K562 (cell line): Measurements from ENCODE around the gene TUBB4B. TPM values are rescaled to one million over a fixed set of nuclear protein-coding genes. Genes with fewer than 3 reads are reported as not detected.

Source experiments
- CREB3L1 ChIP-seq: fragments of 450-650 bp; IDR thresholded peaks from 2 replicates; pipeline ENCODE4 v1.6.1; 2014; ENCODE audit warnings: low read depth, mild to moderate bottlenecking, moderate library complexity, borderline replicate concordance
- ELK3 ChIP-seq: fragments of 450-650 bp; formaldehyde crosslinking; IDR thresholded peaks from 2 replicates; pipeline ENCODE4 v1.4.0; 2020; ENCODE audit warnings: mild to moderate bottlenecking
- FOXP1 ChIP-seq: sonication (generic); formaldehyde crosslinking; IDR thresholded peaks from 2 replicates; pipeline ENCODE4 v1.8.0; 2022; ENCODE audit warnings: mild to moderate bottlenecking, missing genetic modification reagents
- HSF4 ChIP-seq: fragments of 250-450 bp; sonication (Bioruptor Pico); IDR thresholded peaks from 2 replicates; pipeline ENCODE4 v2.1.2; 2022; ENCODE audit warnings: mild to moderate bottlenecking, moderate library complexity, borderline replicate concordance
- IRF2 ChIP-seq: sonication (generic); formaldehyde crosslinking; IDR thresholded peaks from 2 replicates; pipeline ENCODE4 v1.8.1; 2022; ENCODE audit warnings: mild to moderate bottlenecking, missing genetic modification reagents
- MED1 ChIP-seq: sonication (generic); formaldehyde crosslinking; IDR thresholded peaks from 2 replicates; pipeline ENCODE4 v1.8.1; 2023; ENCODE audit warnings: missing genetic modification reagents, borderline replicate concordance
- MYBL2 ChIP-seq, 2 experiments: fragments of 450-650 bp in 1 of 2; sonication (generic) in 1 of 2; formaldehyde crosslinking in 1 of 2; IDR thresholded peaks; 2 replicates each; pipeline versions ENCODE4 v1.6.1 to v1.8.1; 2017 to 2022; ENCODE audit warnings: borderline replicate concordance in 1 of 2, inconsistent platforms in 1 of 2, low read depth in 1 of 2, mild to moderate bottlenecking in 1 of 2, missing genetic modification reagents in 1 of 2, moderate library complexity in 1 of 2
- NFYB ChIP-seq: IDR thresholded peaks from 2 replicates; pipeline ENCODE4 v1.6.1; 2011; ENCODE audit warnings: mild to moderate bottlenecking, moderate library complexity; ENCODE audit not compliant: insufficient read length; ENCODE audit errors: extremely low read depth
- PURB ChIP-seq: sonication (generic); formaldehyde crosslinking; IDR thresholded peaks from 2 replicates; pipeline ENCODE4 v1.9.0; 2021; ENCODE audit warnings: low read depth, mild to moderate bottlenecking, missing genetic modification reagents
- RAD21 ChIP-seq, 2 experiments: fragments of 250-450 bp in 1 of 2; fragments of 450-650 bp in 1 of 2; sonication (Bioruptor Pico) in 1 of 2; formaldehyde crosslinking in 1 of 2; IDR thresholded peaks in 1 of 2; conservative IDR thresholded peaks in 1 of 2; 2 replicates each; pipeline versions ENCODE4 v1.4.0 to v1.8.0; 2020 to 2022; ENCODE audit warnings: mild to moderate bottlenecking in 2 of 2, moderate library complexity in 1 of 2
- SRSF3 ChIP-seq: fragments of 200-400 bp; formaldehyde crosslinking; IDR thresholded peaks from 2 replicates; pipeline ENCODE4 v1.6.1; 2016; ENCODE audit warnings: mild to moderate bottlenecking, low read length, moderate library complexity; ENCODE audit not compliant: insufficient read depth
- TAF7 ChIP-seq: fragments of 450-650 bp; IDR thresholded peaks from 2 replicates; pipeline ENCODE4 v1.6.1; 2016; ENCODE audit warnings: missing genetic modification characterization, missing compliant biosample characterization
- TEAD2 ChIP-seq: fragments of 450-650 bp; IDR thresholded peaks from 2 replicates; pipeline ENCODE4 v1.6.1; 2016; ENCODE audit warnings: missing genetic modification characterization, control low read depth, missing compliant biosample characterization
- ZBTB33 ChIP-seq: sonication (generic); formaldehyde crosslinking; IDR thresholded peaks from 2 replicates; pipeline ENCODE4 v1.8.1; 2023; ENCODE audit warnings: mild to moderate bottlenecking, missing genetic modification reagents
- ZBTB7A ChIP-seq: IDR thresholded peaks from 2 replicates; pipeline ENCODE4 v1.6.1; 2011; ENCODE audit warnings: low read depth, mild to moderate bottlenecking, low read length, moderate library complexity, borderline replicate concordance; ENCODE audit not compliant: control insufficient read depth
- ZNF165 ChIP-seq: fragments of 250-450 bp; sonication (Bioruptor Pico); IDR thresholded peaks from 2 replicates; pipeline ENCODE4 v1.4.0; 2020; ENCODE audit warnings: borderline replicate concordance
- ZNF239 ChIP-seq: fragments of 250-450 bp; sonication (Bioruptor Pico); IDR thresholded peaks from 2 replicates; pipeline ENCODE4 v1.4.0; 2020; ENCODE audit warnings: mild to moderate bottlenecking
- ZNF436 ChIP-seq: fragments of 250-450, 450-650 bp; sonication (Bioruptor Pico); formaldehyde crosslinking; IDR thresholded peaks from 2 replicates; pipeline ENCODE4 v1.7.0; 2020; ENCODE audit warnings: mild to moderate bottlenecking
- ZNF79 ChIP-seq: fragments of 250-450 bp; sonication (Bioruptor Pico); IDR thresholded peaks from 2 replicates; pipeline ENCODE4 v1.4.0; 2020; ENCODE audit warnings: low read depth, mild to moderate bottlenecking, moderate library complexity
- polyA plus RNA-seq, 8 experiments: library from polyadenylated mRNA; depleted of rRNA in 4 of 8; stranded (reverse) in 5 of 8; unstranded in 3 of 8; fragments of >200 nt; fragmentation: Nextera tagmentation in 2 of 8; fragmentation: Illumina TruSeq in 1 of 8; extraction: Ambion mirVana in 2 of 8; extraction: Trizol in 1 of 8; gene quantifications; 2 replicates each; pipeline versions ENCODE4 v1.2.1 to v1.2.3, GENCODE V29; 2011 to 2014; ENCODE audit warnings: inconsistent platforms in 1 of 8, missing spikeins in 1 of 8
- total RNA-seq, 7 experiments: library from RNA; depleted of rRNA in 6 of 7; stranded (reverse); fragments of >200 nt in 6 of 7; fragmentation: Illumina TruSeq in 2 of 7; extraction: Trizol in 2 of 7; gene quantifications; 2 replicates each; pipeline versions ENCODE4 v1.2.1 to v1.2.3, GENCODE V29; 2011 to 2021; ENCODE audit warnings: low replicate concordance in 1 of 7
- TF ChIP-seq, protein P1 (sequence below): fragments of 250-450 bp; sonication (Bioruptor Pico); IDR thresholded peaks from 2 replicates; pipeline ENCODE4 v1.4.0; 2020; ENCODE audit warnings: borderline replicate concordance

Gene TUBB4B
- total and polyA plus RNA-seq, 9 of the 15 experiments (the other 6 are each of a cell fraction or from before 2014, with no cell fraction given), result 24.1 to 443 (median 268) TPM

DNA sequence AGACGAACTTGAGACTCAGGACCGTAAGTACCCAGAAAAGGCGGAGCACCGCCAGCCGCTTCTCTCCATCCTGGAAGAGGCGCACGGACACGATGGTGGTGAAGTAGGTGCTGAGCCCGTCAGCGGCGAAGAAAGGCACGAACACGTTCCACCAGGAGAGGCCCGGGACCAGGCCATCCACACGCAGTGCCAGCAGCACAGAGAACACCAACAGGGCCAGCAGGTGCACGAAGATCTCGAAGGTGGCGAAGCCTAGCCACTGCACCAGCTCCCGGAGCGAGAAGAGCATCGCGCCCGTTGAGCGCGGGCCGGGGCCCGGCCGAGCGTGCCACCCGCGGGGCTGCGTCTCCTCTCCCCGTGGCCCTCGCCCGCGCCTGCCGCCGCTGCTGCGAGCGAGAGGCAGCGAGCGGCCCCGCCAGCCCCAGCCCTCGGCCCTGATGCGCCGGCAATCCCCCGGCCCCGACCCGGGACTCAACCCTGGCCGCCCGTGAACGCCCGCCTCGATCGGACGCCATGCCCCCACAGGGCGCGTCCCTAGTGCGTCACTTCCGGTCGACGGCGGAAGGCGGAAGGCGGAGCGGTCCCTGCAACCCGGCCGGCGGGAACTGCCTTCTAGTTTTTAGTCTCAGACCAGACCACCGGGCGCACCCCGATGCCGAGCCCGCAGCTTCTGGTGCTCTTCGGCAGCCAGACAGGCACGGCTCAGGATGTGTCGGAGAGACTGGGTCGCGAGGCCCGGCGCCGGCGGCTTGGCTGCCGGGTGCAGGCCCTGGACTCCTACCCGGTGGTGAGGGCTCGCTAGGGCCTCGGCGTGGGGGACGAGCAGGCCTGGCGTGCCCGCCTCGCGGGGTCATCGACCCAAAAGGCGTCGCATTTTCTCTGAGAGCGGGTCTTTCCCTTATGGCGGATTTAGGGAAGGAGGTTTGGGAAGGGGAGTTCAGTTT, 35.7 kb upstream of the TUBB4B start, which contains the start of the genes NDOR1 and TMEM203 (continued):
- no peak for TF ChIP-seq SRSF3
- no peak for TF ChIP-seq IRF2 (CRISPR knock-in tag)
- peak; percentile 47; the same call in 1 of the 2 replicates for TF ChIP-seq ZBTB7A
- TF ChIP-seq, protein P1, sequence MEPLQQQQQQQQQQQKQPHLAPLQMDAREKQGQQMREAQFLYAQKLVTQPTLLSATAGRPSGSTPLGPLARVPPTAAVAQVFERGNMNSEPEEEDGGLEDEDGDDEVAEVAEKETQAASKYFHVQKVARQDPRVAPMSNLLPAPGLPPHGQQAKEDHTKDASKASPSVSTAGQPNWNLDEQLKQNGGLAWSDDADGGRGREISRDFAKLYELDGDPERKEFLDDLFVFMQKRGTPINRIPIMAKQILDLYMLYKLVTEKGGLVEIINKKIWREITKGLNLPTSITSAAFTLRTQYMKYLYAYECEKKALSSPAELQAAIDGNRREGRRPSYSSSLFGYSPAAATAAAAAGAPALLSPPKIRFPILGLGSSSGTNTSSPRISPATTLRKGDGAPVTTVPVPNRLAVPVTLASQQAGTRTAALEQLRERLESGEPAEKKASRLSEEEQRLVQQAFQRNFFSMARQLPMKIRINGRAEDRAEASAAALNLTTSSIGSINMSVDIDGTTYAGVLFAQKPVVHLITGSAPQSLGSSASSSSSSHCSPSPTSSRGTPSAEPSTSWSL (CRISPR knock-in tag), result 0 out of 2 replicates have a peak, but pooled peaks have one; percentile 23
- TF ChIP-seq RAD21 (CRISPR knock-in tag; conservative IDR thresholded peaks at IDR 0.05 in 1 of 2, IDR thresholded peaks at IDR 0.05 in 1 of 2), result no peak
- TF ChIP-seq NFYB, result no peak
- no peak for TF ChIP-seq MED1 (CRISPR knock-in tag)
- no peak for TF ChIP-seq MYBL2 (IDR thresholded peaks at IDR 0.05; ENCODE audit: low read depth)
- TF ChIP-seq MYBL2 (CRISPR knock-in tag; IDR thresholded peaks at IDR 0.05; ENCODE audit: borderline replicate concordance), result no peak
- no peak for TF ChIP-seq ELK3 (CRISPR knock-in tag)
- no peak for TF ChIP-seq FOXP1
- TF ChIP-seq TEAD2 (tag), result no peak
- TF ChIP-seq CREB3L1, result peak; percentile 59; the same call in 1 of the 2 replicates
- no peak for TF ChIP-seq PURB (CRISPR knock-in tag)
- TF ChIP-seq ZNF79 (CRISPR knock-in tag), result no peak
- TF ChIP-seq HSF4 (CRISPR knock-in tag), result no peak
- no peak for TF ChIP-seq ZNF436 (CRISPR knock-in tag)
- peak; percentile 57 for TF ChIP-seq TAF7 (tag)
- TF ChIP-seq ZBTB33, result no peak
- no peak for TF ChIP-seq ZNF165 (CRISPR knock-in tag)
- no peak for TF ChIP-seq ZNF239 (CRISPR knock-in tag)
